GM12864 (cell line): ENCODE data around the gene KMT2E.

ENCODE experiments used
- DNase-seq: peaks from one replicate; pipeline ENCODE4 v3.0.0-alpha.2; 2011; ENCODE audit warnings: low read depth
- H3K4me3 ChIP-seq: 2 replicates; pipeline ENCODE4 v1.5.1; 2011; ENCODE audit warnings: mild to moderate bottlenecking, low read depth, low read length, control low read depth
- CTCF ChIP-seq: IDR thresholded peaks from 2 replicates; pipeline ENCODE4 v1.5.1; 2011; ENCODE audit warnings: low read depth, mild to moderate bottlenecking, moderate library complexity, low read length, control low read depth, inconsistent platforms; ENCODE audit errors: missing control alignments

KMT2E gene

GRCh38 chr7:105010504-105011130 lies 3.4 kb upstream of the KMT2E start:
- TF ChIP-seq CTCF: no peak
- DNase-seq: no peak
- H3K4me3 ChIP-seq: peak overlapping the region; percentile 98

GRCh38 chr7:105011141-105011830 lies 2.7 kb upstream of the KMT2E start:
- DNase-seq: no peak
- peak overlapping the region; percentile 98 for H3K4me3 ChIP-seq
- TF ChIP-seq CTCF: no peak

GRCh38 chr7:105011831-105012502 lies 2.0 kb upstream of the KMT2E start:
- peak overlapping the region; percentile 98 for H3K4me3 ChIP-seq
- no peak for DNase-seq
- no peak for TF ChIP-seq CTCF

- peak; percentile 96 for DNase-seq
- H3K4me3 ChIP-seq: peak overlapping the region; percentile 98
- TF ChIP-seq CTCF: no peak
Observed at GRCh38 chr7:105012503-105013220, 1.3 kb upstream of the KMT2E start.

GRCh38 chr7:105013221-105013815 lies 687 bp upstream of the KMT2E start:
- peak; percentile 58 for TF ChIP-seq CTCF
- H3K4me3 ChIP-seq: peak overlapping the region; percentile 98
- peak; percentile 87 for DNase-seq

GRCh38 chr7:105014693-105015389 lies 836 bp downstream of the KMT2E start:
- peak overlapping the region; percentile 98 for H3K4me3 ChIP-seq
- no peak for TF ChIP-seq CTCF
- DNase-seq: peak; percentile 36
